GM21381 (cell line): ENCODE data around the gene MIPEP.
A peak's percentile ranks its signal among the peaks of the same experiment; 100 is the strongest.
"Not testable (repeated sequence)": the region's sequence is repeated elsewhere in the genome, so short reads cannot be mapped to it uniquely, and the experiment has no call there.

ENCODE experiments used
- ATAC-seq: cut with Tn5 transposase; IDR thresholded peaks from one replicate; pipeline ENCODE4 v1.9.1; 2021; ENCODE audit warnings: mild to moderate bottlenecking, moderate library complexity; ENCODE audit not compliant: unreplicated experiment

The MIPEP gene

DNA sequence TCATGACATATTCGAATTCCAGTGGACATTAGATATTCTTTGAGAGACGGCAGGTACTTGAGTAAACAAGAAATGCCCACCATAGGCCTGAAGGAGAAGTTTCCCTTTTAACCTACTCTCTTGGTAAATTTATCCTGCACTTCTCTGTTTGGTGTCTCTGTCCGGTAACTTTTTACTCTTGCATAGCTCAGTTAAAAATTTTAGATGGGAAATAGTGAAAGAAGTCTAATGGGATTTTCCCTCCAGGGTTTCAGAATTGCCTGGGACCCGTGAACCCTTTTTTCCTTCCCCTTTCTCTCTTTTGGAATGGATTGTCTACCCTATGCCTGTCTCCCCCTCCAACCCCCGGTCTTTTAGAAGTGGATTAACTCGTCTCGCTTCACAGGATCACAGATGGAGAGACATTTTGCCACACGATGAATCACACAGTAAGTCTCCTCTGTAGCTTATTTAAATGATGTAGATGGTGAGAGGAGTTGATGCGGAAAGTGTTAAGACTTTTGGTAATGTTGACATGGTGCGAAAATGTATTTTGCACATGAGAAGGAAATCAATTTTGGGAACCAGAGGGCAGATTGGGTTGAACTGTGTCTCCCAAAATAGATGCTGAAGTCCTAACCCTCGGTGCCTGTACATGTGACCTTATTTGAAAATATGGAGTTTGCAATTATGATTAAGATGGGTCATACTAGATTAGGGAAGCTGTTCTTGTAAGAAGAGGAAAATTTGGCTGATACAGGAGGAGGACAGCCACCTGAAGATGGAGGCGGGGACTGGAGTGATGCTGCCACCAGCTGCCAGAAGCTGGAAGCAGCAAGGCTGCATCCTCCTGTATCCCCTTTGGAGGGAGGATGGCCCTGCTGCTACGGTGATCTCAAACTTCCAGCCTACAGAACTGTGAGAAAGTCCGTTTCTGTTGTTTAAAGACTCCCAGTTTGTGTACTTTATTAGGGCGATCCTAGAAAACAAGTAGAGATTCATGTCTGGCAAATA lies 711 bp upstream of the MIPEP start:
- ATAC-seq: peak; percentile 10

GRCh38 chr13:23884361-23884760 lies 4.8 kb downstream of the MIPEP start:
- ATAC-seq: not testable (repeated sequence)

DNA sequence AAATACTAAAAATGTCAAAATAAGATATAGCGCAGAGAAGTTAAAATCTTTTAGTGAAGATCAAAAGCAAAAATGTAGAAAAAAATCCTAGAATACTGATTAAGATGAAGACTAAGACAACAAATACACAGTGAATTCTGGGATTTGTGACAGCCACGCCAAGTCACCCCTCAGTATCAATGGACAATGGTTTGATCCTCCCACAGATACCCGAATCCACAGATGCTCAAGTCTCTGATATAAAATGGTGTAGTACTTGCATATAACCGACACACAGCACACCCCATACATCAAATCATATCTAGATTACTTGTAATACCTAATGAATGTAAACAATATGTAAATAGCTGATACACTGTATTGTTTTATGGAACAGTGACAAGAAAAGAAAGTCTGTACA lies 5.9 kb downstream of the MIPEP start:
- ATAC-seq: no peak

GRCh38 chr13:23881402-23881800 lies 7.8 kb downstream of the MIPEP start:
- ATAC-seq: not testable (repeated sequence)

- ATAC-seq: not testable (repeated sequence)
Observed at GRCh38 chr13:23880493-23881401, 8.5 kb downstream of the MIPEP start.

DNA sequence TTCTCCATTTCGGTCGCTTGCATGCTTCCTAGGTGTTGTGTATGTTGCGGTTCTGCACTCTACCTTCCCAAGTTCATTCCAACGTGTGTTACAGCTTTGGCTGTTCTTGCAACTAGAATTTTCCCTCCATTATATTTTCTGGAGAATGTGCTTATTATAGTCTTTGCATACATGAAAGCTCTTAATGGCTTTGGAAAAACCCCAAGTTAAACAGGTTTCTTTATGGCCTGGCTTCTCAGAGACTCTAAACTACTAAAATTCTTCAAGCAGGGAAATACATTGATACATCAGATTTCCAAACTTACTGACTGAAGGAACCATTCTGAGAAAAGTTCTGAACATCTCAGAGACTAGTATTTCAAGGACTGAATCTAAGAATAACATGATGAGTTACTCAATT lies 11.9 kb downstream of the MIPEP start:
- ATAC-seq: no peak

DNA sequence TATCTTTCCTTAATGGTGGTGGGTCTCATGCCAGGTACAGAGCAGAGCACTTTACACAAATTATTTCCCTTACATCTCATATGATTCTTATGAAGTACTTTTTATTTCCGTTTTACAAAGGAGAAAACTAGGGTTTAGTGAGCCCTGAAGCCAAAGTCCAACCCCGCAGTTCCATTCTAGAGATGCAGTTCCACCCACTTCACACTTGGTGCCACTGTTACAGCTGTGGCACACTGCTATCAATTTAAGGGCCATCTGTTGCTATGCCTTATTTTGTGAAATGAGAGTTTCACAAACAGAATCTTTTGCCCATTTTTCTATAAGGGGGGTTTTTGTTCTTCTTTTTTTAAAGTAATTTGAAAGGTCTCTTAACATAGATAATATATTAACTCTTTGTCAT lies 12.9 kb downstream of the MIPEP start:
- ATAC-seq: no peak

DNA sequence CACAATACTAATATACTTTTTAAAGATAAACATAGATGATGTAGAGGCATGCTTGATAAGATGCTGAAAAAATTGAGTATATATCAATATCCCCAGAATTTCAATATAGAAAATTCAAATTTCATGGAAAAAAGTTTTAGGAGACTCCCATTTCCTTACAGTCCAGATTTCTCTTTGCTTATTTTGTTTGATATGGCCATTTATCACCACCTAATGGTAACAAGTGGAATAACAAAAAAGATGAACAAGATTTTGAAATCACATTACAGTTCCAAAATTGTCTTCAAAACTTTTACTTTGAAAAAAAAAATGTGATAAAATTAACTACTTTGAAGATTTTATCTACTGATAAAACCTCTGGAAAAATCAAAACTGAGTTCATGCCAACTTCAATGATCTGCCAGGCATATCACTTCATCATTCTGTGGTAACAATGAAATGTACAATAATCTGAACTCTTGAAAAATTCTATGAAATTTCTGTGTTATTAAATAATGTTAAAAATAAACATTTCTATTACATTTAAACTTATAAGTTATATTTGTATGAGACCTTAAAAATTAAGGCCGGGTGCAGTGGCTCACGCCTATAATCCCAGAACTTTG lies 17.5 kb downstream of the MIPEP start:
- no peak for ATAC-seq

GRCh38 chr13:23870356-23871140 lies 18.7 kb downstream of the MIPEP start:
- no peak for ATAC-seq

DNA sequence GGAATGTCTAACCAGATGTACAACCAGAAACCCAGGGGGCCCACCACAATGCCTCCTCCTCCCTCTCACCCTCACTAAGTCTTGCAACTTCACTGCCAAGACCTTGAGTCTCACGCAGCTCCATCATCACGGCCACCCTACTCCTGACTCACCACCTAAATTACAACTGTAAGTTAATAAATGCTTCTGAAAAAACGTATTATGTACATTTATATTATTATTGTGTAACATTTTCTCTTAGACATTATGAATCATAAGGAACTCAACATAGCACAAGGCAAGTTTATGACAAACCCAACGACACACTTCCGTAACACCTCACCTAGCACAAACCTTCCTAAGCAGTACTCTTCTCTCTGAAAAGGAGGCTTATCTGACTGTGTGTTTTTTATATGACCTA lies 20.7 kb downstream of the MIPEP start:
- ATAC-seq: no peak

DNA sequence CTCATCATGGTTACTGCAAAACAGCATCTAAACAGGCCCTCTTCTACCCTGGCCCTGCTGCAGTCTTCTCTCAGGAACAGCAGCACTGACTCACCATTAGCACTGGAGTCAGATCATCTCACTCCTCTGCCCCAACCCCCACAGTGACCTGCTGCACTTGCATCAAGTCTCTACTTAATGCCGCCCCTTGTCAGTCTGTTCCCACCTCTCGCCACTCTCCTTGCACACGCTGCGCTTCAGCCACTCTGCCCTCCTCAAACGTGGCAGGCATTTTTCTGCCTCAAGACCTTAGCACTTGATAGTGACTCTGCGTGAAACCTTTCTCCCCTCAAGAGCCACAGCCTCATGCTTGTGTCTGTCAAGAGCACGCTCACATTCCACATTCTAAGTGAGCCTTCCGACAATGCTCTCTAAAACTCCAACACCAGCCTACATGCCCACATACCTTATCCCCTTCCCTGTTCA lies 22.1 kb downstream of the MIPEP start:
- ATAC-seq: no peak

DNA sequence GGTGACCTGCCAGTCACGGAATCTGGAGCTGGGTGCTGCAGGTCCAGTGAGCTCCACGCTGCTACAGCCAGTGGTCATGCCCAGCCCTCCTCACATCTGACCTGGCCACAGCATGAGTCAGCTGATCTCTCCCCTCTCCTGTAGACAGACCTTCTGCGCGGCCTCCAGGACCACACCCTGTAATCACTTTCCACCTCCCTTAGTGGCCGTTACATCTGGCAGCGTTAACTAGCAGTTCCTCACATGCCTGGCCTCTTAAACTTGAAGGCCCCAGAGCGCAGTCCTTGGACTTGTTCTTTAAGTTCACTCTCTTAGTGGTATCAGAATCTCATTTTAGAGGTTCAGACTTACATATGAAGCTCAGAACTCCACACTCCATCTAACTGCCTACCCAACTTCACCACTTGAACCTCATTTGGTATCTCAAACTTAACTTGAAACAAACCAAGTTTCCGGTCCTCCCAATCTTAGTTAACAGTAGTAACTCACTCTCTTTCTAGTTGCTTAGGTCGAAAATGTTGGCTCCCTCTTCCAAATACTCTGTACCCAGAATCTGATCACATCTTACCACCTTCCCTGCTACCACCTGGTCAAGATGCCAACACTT lies 22.7 kb downstream of the MIPEP start:
- no peak for ATAC-seq

GRCh38 chr13:23865906-23866305 lies 23.3 kb downstream of the MIPEP start:
- no peak for ATAC-seq

DNA sequence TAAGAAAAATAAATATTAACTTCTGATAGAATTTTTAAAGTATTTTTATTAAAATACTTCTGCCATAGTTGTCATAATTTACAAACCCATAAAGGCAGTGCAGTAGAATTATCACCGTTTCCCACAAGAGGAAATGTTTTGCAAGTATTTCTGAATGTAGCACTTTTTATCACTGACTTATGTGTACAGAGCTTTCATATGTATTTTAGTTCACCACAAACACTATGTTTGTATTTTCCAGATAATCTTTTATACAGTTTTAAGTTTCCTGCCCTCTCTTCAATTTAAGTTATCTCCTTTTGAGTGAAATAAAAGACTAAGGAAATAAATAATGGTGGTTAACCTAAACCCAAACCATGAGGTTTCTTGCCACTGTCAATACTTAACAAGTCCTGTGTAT lies 24.2 kb downstream of the MIPEP start:
- no peak for ATAC-seq

DNA sequence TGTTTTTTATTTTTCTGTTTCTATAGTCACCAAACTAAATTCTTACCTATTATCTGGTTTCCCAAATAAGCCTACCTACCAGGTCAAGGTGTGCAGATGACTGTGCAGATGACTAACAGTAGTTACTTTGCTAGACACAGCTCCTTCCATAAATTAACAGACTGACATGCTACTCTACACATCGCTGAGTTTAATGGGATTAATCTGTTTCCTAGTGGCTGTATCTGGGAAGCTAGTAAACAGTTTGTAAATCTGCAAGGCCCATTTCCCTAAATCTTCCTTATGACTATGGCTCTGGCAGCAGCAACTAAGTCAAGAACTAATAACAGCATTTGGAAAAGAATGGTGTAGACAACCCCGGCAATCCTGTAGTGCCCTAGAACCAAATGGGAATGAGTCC lies 27.9 kb downstream of the MIPEP start:
- no peak for ATAC-seq

GRCh38 chr13:23859904-23860303 lies 29.3 kb downstream of the MIPEP start:
- ATAC-seq: no peak

DNA sequence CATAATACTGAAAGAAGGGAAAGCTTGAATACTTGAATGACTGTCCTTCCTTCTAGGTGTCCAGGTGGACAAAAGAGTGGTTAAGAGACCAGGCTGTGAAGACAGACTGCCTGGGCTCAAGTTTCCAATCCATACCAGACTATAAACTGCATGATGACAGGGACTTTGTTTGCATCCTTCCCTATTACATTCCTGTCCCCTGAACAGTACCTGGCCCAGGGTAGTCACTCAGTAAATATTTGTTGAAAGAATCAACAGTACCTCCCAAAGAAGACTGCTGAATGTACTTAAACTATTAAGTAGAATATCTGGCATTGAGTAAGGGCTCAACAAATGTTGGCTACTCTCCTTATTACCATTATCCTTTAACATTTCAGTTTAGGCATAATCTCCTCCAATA lies 29.7 kb downstream of the MIPEP start:
- ATAC-seq: no peak

GRCh38 chr13:23858546-23858945 lies 30.7 kb downstream of the MIPEP start:
- ATAC-seq: no peak

DNA sequence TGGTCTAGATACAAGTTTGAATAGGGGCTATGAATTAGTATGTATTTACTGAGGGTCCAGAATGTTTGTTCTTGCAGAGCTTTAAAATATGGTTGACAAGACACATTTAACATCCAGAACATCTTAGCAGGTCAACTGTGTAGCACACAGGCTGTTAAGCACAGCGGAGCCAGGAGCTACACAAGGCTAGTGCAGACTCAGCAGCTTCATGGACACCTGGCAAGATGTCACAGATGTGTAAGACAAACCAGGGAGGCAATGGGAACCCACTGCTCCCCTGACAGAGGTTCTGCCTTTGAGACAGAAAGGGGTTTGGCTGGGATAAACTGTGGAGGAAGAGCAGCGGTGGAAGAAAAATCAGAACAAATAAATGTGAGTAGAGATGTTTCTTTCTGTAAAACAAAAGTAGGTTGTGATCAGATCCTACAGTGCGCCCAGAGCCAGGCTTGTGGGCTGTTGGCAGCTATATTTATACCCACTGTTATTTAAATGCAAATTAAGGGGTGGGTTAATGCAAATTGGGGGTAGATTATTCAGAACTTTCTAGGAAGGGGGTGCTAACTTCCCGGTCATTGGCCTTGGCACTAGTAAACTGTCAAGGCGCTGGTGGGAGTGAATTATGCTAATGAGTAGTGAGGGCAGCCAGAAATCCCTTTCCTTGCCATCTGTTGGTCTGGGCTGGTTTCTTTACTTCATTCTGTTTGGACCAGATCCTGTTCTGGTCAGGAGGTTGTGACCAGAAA lies 33.0 kb downstream of the MIPEP start:
- no peak for ATAC-seq
